GM21576 (cell line): ENCODE measurements around the gene LPIN1.

ENCODE experiments used
- ATAC-seq: cut with Tn5 transposase; IDR thresholded peaks from one replicate; pipeline ENCODE4 v1.9.1; 2021; ENCODE audit warnings: mild to moderate bottlenecking, moderate library complexity; ENCODE audit not compliant: unreplicated experiment

Gene LPIN1

GRCh38 chr2:11861044-11861443, 114.6 kb downstream of the LPIN1 start:
- peak; percentile 24 for ATAC-seq

GRCh38 chr2:11862049-11862448, 115.6 kb downstream of the LPIN1 start:
- no peak for ATAC-seq

GRCh38 chr2:11863103-11863502, 116.7 kb downstream of the LPIN1 start:
- ATAC-seq: peak; percentile 43

GRCh38 chr2:11863513-11864328, 117.3 kb downstream of the LPIN1 start:
- no peak for ATAC-seq

- no peak for ATAC-seq
Observed at GRCh38 chr2:11864724-11865123, 118.3 kb downstream of the LPIN1 start.

- no peak for ATAC-seq
Observed at GRCh38 chr2:11865378-11865777, 118.9 kb downstream of the LPIN1 start.

- no peak for ATAC-seq
Observed at GRCh38 chr2:11865805-11866204, 119.4 kb downstream of the LPIN1 start.

GRCh38 chr2:11866358-11867335, 120.2 kb downstream of the LPIN1 start:
- ATAC-seq: no peak

GRCh38 chr2:11867926-11868325, 121.5 kb downstream of the LPIN1 start:
- ATAC-seq: no peak

- no peak for ATAC-seq
Observed at GRCh38 chr2:11869391-11869991, 123.1 kb downstream of the LPIN1 start.

GRCh38 chr2:11870064-11870463, 123.6 kb downstream of the LPIN1 start:
- no peak for ATAC-seq

- no peak for ATAC-seq
Observed at GRCh38 chr2:11870584-11870983, 124.2 kb downstream of the LPIN1 start.

GRCh38 chr2:11871421-11871820, 125.0 kb downstream of the LPIN1 start:
- no peak for ATAC-seq

GRCh38 chr2:11872247-11872947, 126.0 kb downstream of the LPIN1 start:
- no peak for ATAC-seq

GRCh38 chr2:11872948-11873269, 126.5 kb downstream of the LPIN1 start:
- no peak for ATAC-seq

- no peak for ATAC-seq
Observed at GRCh38 chr2:11873356-11874154, 127.1 kb downstream of the LPIN1 start.

GRCh38 chr2:11874861-11875260, 128.4 kb downstream of the LPIN1 start:
- ATAC-seq: no peak

- no peak for ATAC-seq
Observed at GRCh38 chr2:11875481-11875880, 129.0 kb downstream of the LPIN1 start.

GRCh38 chr2:11876436-11876835, 130.0 kb downstream of the LPIN1 start:
- ATAC-seq: no peak

- ATAC-seq: no peak
Observed at GRCh38 chr2:11876889-11877288, 130.5 kb downstream of the LPIN1 start.
